Brain pericyte (primary cell): Measurements from ENCODE around the gene PLA2G3.
"Not testable (repeated sequence)": the region's sequence is repeated elsewhere in the genome, so short reads cannot be mapped to it uniquely, and the experiment has no call there.

Experiments
- DNase-seq: peaks from one replicate; pipeline ENCODE4 v3.0.0-alpha.2; 2012; ENCODE audit warnings: low read depth, low spot score

Gene PLA2G3

DNA sequence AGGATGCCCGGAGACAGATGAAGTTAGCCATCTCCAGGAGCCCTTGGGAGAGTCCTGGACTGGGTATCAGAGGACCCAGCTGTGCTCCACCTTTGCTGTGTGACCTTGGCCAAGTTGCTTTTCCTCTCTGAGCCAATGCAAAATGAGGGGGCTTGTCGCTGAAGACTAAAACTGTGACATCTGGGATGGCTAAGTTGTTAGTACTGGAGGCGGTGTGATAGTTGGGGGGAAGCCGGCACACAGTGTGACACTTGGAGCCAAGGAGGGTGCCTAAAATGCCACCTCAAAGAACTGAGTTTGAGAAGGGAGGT lies 17.1 kb downstream of the PLA2G3 start:
- no peak for DNase-seq

DNA sequence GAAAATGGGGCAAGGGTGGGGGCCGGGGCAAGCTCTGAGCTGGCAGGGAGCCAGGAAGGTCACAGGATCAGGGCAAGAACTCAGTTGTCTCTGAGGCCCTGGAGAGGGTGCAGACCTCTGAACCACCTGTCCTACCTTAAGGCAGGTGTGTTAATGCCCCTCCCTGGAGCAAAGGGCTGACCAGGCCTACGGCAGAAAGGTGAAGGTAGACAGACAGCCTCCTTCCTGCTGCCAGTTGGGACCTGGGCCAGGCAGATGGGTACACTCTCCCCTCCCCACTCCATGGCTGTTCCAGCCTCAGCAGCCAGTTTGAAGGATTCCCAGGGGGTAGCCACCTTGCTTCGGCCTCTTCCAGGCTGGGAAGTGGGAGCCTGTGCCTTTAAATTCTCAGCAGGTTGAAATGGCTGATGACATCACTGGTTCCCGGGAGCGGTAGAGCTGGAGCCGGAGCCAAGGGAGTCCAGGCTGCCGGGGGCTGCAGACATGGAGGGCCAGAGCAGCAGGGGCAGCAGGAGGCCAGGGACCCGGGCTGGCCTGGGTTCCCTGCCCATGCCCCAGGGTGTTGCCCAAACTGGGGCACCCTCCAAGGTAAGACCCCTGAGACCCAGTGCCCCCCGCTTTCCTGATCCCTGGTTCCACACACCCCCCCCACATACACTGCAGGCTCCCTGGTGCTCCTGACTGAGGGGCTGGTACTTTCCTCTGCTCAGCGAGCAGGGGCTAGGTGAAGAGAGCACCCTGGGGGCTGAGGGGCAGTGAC lies 17.6 kb downstream of the PLA2G3 start, which contains the start of gene INPP5J:
INPP5J (plus strand) TSS at position 435 of the 760 bp plus-strand sequence; CDS start at position 484, 49 bp downstream.
- DNase-seq, result no peak

DNA sequence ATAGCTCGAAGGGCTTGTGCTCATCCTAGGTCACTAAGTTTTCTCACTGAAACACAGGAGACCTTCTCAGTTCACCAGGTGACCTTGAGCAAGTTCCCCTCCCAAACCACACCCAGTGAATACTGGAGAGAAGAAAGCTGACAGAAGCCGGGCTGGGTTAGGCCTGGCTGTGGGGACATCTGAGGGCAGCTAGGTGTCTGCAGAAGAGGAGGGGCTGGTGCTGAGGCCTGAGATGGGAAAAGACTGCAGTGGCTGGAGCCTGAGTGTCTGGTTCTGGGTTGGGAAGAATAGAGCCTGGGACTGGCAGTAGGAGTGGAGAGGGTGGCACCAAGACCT lies 18.1 kb downstream of the PLA2G3 start:
- DNase-seq, result no peak

DNA sequence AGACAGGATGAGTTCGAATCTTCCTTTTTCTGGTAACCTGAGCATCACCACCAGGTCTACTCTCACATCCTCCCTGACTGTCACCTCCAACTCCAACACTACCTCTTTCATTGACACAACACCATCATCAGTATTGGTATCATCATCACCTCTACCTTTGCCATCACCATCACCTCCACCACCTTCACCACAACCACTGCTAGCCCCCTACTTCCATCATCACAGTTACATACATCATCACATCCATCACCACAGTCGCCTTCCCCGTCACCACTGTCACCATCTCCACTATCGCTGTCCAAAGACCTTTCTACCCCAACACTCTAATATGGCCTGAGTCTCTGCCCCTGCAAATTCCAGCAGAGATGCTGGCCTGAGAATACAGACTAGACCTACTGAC lies 18.9 kb downstream of the PLA2G3 start:
- DNase-seq, result no peak

DNA sequence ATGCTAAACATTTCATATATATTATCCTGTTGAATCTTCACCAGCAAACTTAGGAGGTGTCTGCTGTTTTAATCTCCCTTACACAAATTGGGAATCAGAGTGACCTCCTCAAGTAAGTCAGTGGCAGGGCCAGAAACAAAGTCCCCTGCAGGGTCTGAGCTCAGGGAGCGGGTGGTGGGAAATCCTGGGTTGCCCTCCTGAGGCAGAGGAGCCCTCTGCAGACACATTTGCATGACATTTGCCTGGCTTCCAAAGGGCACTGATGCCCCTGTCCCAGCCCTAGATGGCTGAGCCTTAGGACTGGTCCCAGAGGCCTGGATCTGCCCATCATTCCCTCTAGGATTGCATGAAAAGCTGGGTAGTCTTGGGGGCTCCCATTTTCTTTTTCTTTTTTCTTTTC lies 19.7 kb downstream of the PLA2G3 start:
- no peak for DNase-seq

DNA sequence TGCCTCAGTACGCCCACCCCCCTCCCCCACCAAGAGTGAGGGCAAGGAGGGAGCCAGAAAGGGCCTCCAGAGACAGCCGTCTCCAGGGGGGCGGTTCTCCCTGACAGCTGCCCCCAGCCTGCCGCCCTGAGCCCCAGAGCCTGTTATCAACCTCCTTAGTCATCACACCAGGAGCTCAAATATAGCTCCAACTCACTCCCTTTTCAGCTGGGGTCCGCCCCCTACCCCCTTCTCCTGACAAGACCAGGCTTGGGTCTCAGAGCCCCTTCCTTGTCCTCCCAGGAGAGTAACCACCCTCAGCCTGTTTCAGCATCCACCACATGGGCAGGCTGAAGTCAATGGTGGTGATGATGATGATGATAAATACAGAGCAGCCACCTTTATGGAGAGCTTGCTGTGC lies 20.1 kb downstream of the PLA2G3 start:
- no peak for DNase-seq

DNA sequence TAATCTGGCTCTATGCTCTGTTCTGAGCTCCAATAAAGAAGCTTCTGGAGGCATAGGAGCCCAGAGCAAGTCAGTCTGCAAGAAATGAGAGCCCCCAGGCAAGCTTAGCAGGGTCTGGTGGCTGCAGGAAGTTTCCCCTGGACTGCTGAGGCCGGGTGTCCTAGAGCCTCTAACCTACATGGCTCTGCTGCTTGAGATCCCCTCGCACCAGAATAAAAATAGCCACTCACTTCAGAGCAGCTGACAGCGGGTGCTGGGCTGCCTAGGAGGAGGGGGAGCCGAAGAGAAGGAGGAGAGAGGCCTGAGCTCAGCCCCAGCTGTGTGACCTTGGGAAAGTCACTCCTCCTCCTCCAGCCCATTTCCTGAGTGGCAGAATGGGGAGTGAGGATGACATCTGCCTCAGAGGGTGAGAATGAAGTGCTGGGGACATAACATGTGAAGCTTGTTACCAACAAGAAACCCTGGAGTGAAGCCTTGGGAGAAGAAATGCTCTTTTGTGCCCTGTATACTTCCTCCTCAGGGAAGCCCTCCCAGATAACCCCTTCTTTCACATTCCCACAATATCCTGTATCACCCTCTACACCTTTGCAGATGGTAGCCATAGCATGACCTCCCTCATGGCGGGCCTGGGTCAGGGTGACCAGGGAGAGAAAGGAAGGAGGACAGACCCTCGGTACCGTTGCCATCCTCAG lies 21.1 kb downstream of the PLA2G3 start:
- DNase-seq, result no peak

DNA sequence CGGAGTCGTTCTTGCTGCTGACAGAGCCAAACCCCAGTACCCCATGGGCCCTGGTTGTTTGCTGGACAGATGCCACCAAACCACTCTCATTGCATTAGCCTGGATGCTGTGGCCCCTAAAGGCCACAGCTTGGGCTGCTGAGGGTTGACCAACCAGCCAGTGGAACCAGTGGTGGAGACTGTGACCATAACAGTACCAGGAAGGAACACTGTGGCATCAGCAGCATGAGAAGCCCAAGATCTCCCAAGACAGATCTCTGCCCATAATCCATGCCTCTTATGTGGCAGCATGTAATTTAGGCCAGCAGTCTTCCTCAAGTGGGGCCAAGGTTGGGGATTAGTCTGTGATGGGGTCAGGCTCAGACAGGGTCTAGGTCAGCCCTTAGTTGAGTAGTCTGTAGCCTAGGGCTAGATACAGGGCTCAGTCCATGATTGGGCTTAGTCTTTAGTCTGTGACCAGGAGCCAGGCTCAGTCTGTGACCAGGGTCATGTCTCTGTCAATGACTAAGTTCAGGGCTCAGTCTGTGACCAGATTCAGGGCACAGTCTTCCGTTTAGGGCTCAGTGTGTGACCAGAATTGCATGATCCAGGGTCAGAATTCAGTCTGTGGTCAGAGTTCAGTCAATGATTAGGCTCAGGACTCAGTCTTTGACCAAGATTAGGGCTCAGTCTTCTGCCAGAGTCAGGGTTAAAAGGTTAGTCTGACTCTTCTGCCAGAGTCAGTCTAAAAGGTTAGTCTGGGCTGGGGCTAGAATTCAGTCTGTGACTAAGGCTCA lies 22.1 kb downstream of the PLA2G3 start:
- no peak for DNase-seq

DNA sequence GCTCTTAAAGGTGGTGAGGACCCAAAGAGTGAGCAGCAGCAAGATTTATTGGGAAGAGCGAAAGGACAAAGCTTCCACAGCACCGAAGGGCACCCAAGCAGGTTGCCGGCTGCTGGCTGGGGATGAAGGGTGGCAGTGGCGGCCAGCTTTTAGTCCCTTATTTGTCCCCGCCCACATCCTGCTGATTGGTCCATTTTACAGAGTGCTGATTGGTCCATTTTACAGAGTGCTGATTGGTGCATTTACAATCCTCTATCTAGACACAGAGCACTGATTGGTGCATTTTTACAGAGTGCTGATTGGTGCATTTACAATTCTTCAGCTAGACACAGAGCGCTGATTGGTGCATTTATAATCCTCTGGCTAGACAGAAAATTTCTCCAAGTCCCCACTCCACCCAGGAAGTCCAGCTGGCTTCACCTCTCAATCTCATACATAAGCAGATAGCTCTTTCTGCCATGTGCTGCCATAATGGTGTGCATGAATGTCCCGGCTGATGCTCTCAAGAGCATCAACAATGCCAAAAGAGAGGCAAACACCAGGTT lies 27.7 kb downstream of the PLA2G3 start:
- not testable (repeated sequence) for DNase-seq

DNA sequence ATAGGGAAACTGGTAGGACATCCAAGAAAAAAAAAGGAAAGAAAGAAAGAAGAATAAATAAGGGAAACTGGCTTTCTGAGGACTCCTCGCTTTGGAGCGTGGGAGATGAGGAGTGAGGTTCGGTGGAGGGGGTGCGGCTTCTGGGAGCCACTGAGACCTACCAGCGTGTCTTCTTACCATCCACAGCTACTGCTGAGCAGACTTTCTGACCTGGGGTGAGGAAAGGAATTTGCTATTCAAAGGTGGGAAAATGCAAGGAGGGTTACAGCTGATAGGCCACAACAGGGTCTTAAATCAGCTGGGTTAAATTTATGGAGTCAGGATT lies 32.5 kb downstream of the PLA2G3 start:
- DNase-seq, result no peak

DNA sequence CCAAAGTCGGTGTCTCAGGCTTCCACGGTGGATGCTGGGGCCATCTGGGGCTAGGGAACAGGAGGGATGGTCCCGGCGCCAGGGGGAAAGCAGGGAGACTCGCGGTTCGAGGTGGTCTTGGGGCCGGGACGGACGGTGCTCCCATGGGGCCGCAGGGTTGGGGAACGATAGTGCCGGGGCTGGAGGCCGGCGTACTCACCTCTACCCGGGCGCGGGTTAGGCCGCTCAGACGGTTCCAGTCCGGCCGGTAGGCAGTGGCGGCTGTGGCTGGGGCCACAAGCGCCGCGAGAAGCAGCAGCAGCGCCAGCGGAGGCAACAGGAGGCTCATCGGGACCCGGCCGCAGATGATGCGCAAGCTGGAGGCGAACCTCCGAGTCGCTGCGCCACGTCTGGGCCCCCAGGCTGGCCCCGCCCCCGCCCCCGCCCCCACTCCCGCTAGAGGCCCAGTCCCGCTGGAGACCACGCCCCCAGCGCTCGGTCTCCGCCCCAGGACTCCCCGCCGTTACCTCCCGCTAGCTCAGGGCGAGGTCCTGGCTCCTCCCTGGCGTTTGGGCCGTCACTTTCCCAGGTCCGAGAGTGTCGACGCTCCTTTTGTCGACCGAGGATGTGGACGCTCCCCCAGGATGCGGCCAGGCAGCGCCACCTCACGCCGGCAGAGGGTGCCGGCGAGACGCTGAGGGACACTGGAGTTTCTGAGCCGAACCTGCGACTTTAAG lies 33.0 kb downstream of the PLA2G3 start, which contains the start of gene SELENOM:
SELENOM (minus strand) TSS at position 391 of the 716 bp plus-strand sequence; CDS start at position 328, 63 bp downstream.
- peak; percentile 98 for DNase-seq

DNA sequence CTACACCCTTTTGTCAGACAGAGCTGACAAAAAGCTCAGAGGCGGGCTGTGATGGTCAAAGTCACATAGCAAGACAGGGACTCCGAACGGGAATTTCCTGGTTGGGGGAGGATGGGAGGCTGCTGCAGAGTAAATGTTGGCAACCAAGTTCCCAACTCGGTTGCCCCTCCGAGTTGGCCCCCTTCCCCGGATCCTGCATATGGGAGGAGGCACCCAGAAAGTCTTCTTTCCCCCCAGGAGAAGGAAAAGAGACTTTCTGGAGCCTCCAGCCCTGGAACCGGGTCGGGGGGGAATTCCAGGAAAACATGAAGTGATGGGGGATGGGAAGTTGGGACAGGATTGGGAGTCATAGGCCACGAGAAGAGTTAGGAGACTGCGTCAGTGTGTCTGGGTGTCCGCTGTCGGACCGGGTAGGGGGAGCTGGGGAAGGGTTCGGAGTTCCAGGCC lies 33.6 kb downstream of the PLA2G3 start:
- DNase-seq, result no peak

DNA sequence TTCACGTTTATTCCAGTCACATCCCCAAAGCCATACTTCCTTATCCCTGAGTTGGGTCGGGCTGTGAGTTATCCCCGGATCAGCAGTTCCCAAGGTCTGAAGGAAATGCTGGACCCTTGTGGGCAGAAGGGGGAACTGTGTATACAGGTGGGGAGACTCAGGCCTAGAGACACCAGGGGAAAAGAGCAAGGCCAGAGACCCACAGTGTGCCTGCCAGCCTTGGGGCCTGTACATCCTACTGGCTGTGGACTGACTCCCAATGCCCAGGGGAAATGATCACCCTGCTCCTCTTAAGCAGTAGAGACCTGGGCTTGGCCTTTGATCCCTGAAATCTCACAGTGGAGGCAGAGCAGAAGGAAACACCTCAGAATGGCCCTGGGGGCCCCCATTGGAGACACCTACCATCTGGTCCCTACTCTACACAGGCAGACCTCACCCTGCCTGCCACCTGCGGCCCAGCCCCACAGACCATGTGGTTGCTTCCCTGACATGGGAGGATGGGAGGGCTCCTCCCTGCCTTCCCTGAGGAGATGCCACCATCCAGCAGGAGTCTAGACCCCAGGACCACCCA lies 34.2 kb downstream of the PLA2G3 start:
- no peak for DNase-seq

DNA sequence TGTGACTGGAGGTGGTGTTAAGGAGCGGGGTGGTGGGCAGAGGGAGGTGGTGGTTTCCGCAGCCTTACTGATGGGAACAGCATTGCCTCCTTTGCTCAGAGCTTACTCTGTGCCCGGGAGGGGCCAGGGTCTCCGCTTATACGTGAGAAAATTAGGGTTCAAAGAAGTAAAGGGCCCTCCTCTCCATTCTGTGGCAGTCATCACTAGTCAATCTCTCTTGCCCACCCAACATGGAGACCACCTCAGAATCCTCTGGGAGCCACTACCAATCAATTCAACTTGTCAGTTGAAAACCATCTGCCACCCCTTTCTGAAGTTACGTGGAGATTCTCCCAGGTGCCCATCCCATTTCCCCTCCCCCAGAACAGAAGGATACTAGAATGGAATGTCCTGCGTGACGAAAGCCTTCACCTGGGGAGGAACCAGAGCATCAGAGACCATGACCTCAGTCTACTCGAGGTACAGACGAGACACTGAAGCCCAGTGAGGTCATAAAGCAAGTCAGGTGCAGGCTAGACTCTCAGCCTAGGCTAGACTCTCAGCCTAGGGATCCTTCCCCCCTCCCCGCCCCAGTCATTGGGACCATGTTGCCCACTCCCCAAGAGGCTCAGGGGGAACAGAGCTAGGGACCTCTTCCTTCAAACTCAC lies 34.9 kb downstream of the PLA2G3 start:
- no peak for DNase-seq

DNA sequence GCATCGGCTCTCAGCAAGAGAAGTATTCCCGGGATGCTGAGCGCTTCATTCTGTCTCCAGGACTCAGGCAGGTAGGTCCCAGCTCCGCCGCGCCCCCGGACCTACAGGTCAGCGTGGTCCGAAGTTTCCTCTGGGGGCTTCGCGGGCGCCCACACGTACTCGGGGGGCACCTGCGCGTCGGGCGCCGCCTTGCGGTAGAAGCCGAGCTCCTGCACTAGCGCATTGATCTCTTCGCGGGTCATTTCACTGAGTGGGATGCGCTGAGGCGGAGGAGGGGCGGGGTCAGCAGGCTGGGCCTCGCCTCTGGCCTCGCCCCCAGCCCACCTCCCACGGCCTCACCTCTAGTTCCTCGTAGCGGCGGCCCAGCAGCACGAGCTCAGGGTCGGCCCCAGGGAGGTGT lies 35.4 kb downstream of the PLA2G3 start:
- no peak for DNase-seq

DNA sequence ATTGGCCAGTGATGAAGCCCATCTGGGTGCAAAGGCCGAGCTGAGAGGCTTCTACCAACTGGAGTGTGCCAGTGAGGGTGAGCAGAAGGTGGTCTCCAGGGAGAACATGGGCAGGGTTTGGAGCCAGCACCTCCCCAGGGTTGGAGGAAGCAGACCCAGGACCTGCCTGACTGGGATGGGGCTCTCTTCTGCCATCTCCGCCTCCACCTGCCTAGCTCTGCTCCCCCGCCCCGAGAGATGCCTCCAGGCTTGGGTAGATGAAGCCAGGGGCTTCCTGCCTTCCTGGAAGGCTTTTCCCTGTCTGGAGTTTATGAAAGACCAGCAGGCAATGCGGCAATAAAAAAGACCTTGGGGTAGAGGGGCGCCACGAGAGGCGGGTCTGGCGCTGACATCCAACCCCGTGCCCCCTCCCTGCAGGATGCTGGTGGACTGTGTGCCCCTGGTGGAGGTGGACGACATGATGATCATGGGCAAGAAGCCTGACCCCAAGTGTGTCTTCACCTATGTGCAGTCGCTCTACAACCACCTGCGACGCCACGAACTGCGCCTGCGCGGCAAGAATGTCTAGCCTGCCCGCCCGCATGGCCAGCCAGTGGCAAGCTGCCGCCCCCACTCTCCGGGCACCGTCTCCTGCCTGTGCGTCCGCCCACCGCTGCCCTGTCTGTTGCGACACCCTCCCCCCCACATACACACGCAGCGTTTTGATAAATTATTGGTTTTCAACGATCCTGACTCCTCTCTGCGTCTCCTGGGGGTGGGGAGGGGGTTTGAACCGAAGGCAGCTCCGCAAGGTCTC lies 36.2 kb downstream of the PLA2G3 start:
- DNase-seq, result no peak

DNA sequence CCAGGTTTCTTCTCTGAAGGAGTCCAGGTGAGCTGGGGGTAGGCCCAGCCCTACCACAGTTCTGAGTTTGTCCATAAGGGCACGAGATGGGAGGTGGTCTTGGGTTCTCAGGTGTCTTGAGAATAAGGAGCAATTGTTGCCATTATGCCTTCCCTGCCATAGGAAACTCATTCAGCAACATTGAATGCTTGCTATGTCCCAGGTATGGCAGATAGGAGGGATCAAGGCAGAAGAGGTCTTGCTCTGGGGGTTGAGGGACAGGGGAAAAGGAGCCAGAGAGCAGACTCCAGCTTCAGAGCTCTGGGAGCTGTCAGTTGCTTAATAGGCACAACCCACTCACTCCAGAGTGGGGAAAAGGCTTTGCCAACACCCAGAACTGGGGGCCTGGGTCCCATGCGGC lies 37.2 kb downstream of the PLA2G3 start:
- DNase-seq, result no peak

DNA sequence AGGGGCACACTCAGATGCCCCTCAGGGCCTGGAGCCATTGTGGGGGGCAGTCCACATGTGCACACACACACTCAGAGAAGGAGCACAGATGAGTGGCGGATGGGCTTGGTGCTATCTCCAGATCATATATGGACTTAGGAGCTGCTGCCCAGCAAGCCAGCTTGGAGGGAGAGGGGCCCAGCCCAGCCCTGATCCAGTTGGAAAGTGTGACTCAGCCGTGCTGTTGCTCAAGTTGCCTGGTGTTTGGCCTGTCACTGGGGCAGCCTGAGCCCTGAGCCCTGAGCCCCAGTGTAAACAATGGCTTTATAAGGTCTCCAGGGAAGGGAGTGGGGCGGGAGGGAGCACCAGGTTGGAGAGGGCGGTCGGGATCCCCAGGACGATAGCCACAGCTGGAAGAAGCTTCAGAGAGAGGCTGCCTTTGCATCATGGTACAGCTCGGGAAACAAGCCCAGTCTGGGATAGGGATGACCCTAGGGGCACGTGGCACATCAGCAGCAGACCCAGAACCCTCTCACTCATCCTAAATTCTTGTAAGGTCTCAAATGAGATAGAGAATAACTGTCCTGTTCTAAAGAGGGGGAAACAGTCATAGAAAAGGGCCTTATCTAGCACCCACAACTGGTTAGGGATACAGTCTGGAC lies 37.7 kb downstream of the PLA2G3 start:
- DNase-seq, result no peak

DNA sequence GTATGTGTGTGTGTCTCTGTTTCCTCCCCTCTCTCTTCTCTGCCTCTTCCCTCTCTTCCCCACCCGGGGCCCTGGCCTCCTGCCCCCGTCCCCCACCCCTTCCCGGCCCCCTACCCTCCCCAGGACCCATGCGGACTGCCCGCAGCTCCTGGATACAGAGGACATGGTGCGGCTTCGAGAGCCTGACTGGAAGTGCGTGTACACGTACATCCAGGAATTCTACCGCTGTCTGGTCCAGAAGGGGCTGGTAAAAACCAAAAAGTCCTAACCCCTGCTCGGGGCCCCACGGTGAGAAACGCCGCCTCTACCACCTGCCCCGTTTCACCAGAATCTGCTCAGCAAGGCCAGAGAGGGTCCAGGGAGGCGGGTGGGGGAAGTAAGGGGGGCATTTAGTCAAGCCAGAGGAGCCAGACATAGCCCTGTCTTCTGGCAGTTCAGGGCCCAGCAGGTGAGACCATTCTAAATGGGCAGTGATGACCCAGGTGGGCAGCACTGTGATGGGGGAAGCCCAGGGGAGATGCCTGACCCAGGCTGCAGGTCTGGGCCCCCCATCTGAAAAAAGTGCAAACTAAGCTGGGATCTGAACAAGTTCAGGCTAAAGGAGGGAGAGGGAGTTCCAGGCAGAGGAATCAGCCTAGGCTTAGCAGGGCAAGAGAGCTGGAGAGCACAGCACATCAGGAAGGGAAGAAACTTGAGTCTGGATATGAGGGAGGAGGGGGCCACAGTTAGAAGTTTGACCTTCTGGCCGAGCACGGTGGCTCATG lies 39.4 kb downstream of the PLA2G3 start:
- DNase-seq, result no peak
